Epithelial cell of esophagus (primary cell): ENCODE results near the gene HS6ST2.

Experiments
- DNase-seq: peaks from one replicate; pipeline ENCODE4 v3.0.0; 2010; ENCODE audit warnings: low read depth
- H3K4me3 ChIP-seq: 2 replicates; pipeline ENCODE4 v1.5.1; 2011; ENCODE audit warnings: mild to moderate bottlenecking, low read length, control low read depth
- CTCF ChIP-seq: IDR thresholded peaks from 2 replicates; pipeline ENCODE4 v1.5.1; 2011; ENCODE audit warnings: low read depth, mild to moderate bottlenecking, low read length, control low read depth, inconsistent platforms; ENCODE audit not compliant: insufficient read depth; ENCODE audit errors: missing control alignments

HS6ST2 gene

GRCh38 chrX:132748268-132748667, 210.2 kb downstream of the HS6ST2 start:
- H3K4me3 ChIP-seq: no peak overlapping the region
- DNase-seq: no peak
- TF ChIP-seq CTCF: no peak

GRCh38 chrX:132745593-132745992, 212.8 kb downstream of the HS6ST2 start:
- H3K4me3 ChIP-seq: no peak overlapping the region
- DNase-seq: no peak
- no peak for TF ChIP-seq CTCF

- no peak for DNase-seq
- TF ChIP-seq CTCF: no peak
Measured at GRCh38 chrX:132744470-132744869, 214.0 kb downstream of the HS6ST2 start.

GRCh38 chrX:132743086-132743485, 215.3 kb downstream of the HS6ST2 start:
- no peak for DNase-seq
- TF ChIP-seq CTCF: no peak

More at GRCh38 chrX:132744470-132744869, 214.0 kb downstream of the HS6ST2 start:
- no peak overlapping the region for H3K4me3 ChIP-seq

GRCh38 chrX:132742246-132742645, 216.2 kb downstream of the HS6ST2 start:
- no peak overlapping the region for H3K4me3 ChIP-seq
- TF ChIP-seq CTCF: no peak
- DNase-seq: no peak

More at GRCh38 chrX:132743086-132743485, 215.3 kb downstream of the HS6ST2 start:
- no peak overlapping the region for H3K4me3 ChIP-seq

GRCh38 chrX:132741689-132742088, 216.7 kb downstream of the HS6ST2 start:
- TF ChIP-seq CTCF: no peak
- H3K4me3 ChIP-seq: no peak overlapping the region

GRCh38 chrX:132740316-132741123, 217.9 kb downstream of the HS6ST2 start:
- peak; percentile 71 for TF ChIP-seq CTCF

More at GRCh38 chrX:132741689-132742088, 216.7 kb downstream of the HS6ST2 start:
- DNase-seq: peak; percentile 48

More at GRCh38 chrX:132740316-132741123, 217.9 kb downstream of the HS6ST2 start:
- DNase-seq: peak; percentile 18
- H3K4me3 ChIP-seq: no peak overlapping the region
